Upper lobe of left lung (tissue), 6 donors: Measurements from ENCODE around the gene NKAIN2. TPM values are rescaled to one million over a fixed set of nuclear protein-coding genes. Genes with fewer than 3 reads are reported as not detected.
"Not testable (repeated sequence)": the region's sequence is repeated elsewhere in the genome, so short reads cannot be mapped to it uniquely, and the experiment has no call there.

Source experiments
- ATAC-seq, 2 donors: fragments of 200-7000 bp; cut with Tn5 transposase; one replicate each; pipeline ENCODE4 v1.9.1; 2022; ENCODE audit warnings: mild to moderate bottlenecking in 2 of 2, moderate library complexity in 2 of 2; ENCODE audit not compliant: low FRiP score in 2 of 2
- DNase-seq, 2 donors: peaks; one replicate each; pipeline ENCODE4 v3.0.0-alpha.2; 2019 to 2020
- H3K27ac ChIP-seq, 4 donors: fragments of 200-600 bp; sonication (generic); one replicate each; pipeline ENCODE4 v1.5.1; 2016 to 2019
- H3K27me3 ChIP-seq, 4 donors: fragments of 200-600 bp; sonication (generic); one replicate each; pipeline ENCODE4 v1.5.1; 2017 to 2019
- H3K36me3 ChIP-seq, 4 donors: fragments of 200-600 bp; sonication (generic); one replicate each; pipeline ENCODE4 v1.5.1; 2016 to 2019
- H3K4me1 ChIP-seq, 4 donors: fragments of 200-600 bp; sonication (generic); one replicate each; pipeline ENCODE4 v1.5.1; 2018 to 2019
- H3K4me3 ChIP-seq, 4 donors: fragments of 200-600 bp; sonication (generic); one replicate each; pipeline ENCODE4 v1.5.1; 2017 to 2019; ENCODE audit warnings: mild to moderate bottlenecking in 2 of 4, moderate library complexity in 1 of 4
- H3K9me3 ChIP-seq, 4 donors: fragments of 200-600 bp; sonication (generic); one replicate each; pipeline ENCODE4 v1.5.1; 2018 to 2019
- CTCF ChIP-seq, 6 experiments: fragments of 450-650 bp in 4 of 6; fragments of 200-600 bp in 2 of 6; sonication (generic) in 2 of 6; IDR thresholded peaks; one replicate each; pipeline ENCODE4 v1.5.1; 2016 to 2019; ENCODE audit warnings: antibody characterized with exemption in 6 of 6
- EP300 ChIP-seq, 4 donors: sonication (generic); formaldehyde crosslinking; IDR thresholded peaks; one replicate each; pipeline ENCODE4 v1.5.1; 2017; ENCODE audit warnings: antibody characterized with exemption in 4 of 4, control low read depth in 2 of 4
- POLR2A ChIP-seq, 4 donors: fragments of 450-650 bp; IDR thresholded peaks; one replicate each; pipeline ENCODE4 v1.5.1; 2016 to 2017; ENCODE audit warnings: antibody characterized with exemption in 4 of 4, mild to moderate bottlenecking in 2 of 4
- POLR2AphosphoS5 ChIP-seq, 2 donors: sonication (generic); formaldehyde crosslinking; IDR thresholded peaks; one replicate each; pipeline ENCODE4 v1.5.1; 2017; ENCODE audit warnings: antibody characterized with exemption in 2 of 2
- WGBS, 2 donors: methylation state at CpG; one replicate each; pipeline ENCODE4 v1.1.5; 2017 to 2018; 5-methylcytosine and 5-hydroxymethylcytosine counted together
- total RNA-seq, 6 donors: library from RNA; depleted of rRNA in 4 of 6; stranded (reverse); fragments of >200 nt in 4 of 6; gene quantifications; one replicate each; pipeline versions ENCODE4 v1.1.0 to v1.2.1, GENCODE V29; 2016 to 2021
- donor health status: DM: no; HTN: no; CAD: no; lungs with moderate emphysema.
- donor health status: DM: no; HTN: yes; CAD: no; lungs with severe emphysema.

NKAIN2 gene
- total RNA-seq, 6 donors from 2014 or later: 0.13 to 0.20 TPM; not detected in 4

- H3K4me1 ChIP-seq: no peaks in the 10 kb centered on the region
- no peaks in the 10 kb centered on the region for H3K27me3 ChIP-seq
- no peaks in the 10 kb centered on the region for H3K9me3 ChIP-seq
- no peak for DNase-seq
- H3K36me3 ChIP-seq: no peaks in the 10 kb centered on the region
- WGBS, 2 donors: 93 to 98% methylated on average over 4 of the region's 4 CpGs
- H3K27ac ChIP-seq: no peak overlapping the region
- H3K4me3 ChIP-seq: no peak overlapping the region
- TF ChIP-seq POLR2A (IDR thresholded peaks at IDR 0.05) (no peak), CTCF (IDR thresholded peaks at IDR 0.05) (no peak), POLR2AphosphoS5 (IDR thresholded peaks at IDR 0.05) (no peak)
- no peak for ATAC-seq
Observed at GRCh38 chr6:124393536-124393935, 589.9 kb downstream of the NKAIN2 start.

- DNase-seq (no peak), ATAC-seq (no peak)
- no peak overlapping the region for H3K27ac ChIP-seq
- TF ChIP-seq POLR2A (IDR thresholded peaks at IDR 0.05) (no peak), POLR2AphosphoS5 (IDR thresholded peaks at IDR 0.05) (no peak), EP300 (IDR thresholded peaks at IDR 0.05) (no peak), CTCF (IDR thresholded peaks at IDR 0.05) (no peak)
- no peak overlapping the region for H3K4me3 ChIP-seq
- no peaks in the 10 kb centered on the region for H3K36me3 ChIP-seq
- 84 to 86% methylated on average over 2 of the region's 2 CpGs for WGBS, 2 donors
- H3K4me1 ChIP-seq: no peaks in the 10 kb centered on the region
- H3K27me3 ChIP-seq: no peaks in the 10 kb centered on the region
- H3K9me3 ChIP-seq: no peaks in the 10 kb centered on the region
Observed at GRCh38 chr6:124396361-124396760, 592.7 kb downstream of the NKAIN2 start.

GRCh38 chr6:124400261-124400999 lies 596.8 kb downstream of the NKAIN2 start:
- TF ChIP-seq POLR2A (IDR thresholded peaks at IDR 0.05): no peak
- peak in 1 of 6 experiments; percentile 8 for TF ChIP-seq CTCF (IDR thresholded peaks at IDR 0.05)
- TF ChIP-seq POLR2AphosphoS5 (IDR thresholded peaks at IDR 0.05): no peak
- no peak for TF ChIP-seq EP300 (IDR thresholded peaks at IDR 0.05)
- H3K4me3 ChIP-seq: no peak overlapping the region
- no peaks in the 10 kb centered on the region for H3K27me3 ChIP-seq
- no peak for ATAC-seq
- H3K4me1 ChIP-seq: no peaks in the 10 kb centered on the region
- no peak overlapping the region for H3K27ac ChIP-seq
- WGBS, 2 donors: 34 to 55% methylated on average over 2 of the region's 2 CpGs
- no peak for DNase-seq
- no peaks in the 10 kb centered on the region for H3K36me3 ChIP-seq
- H3K9me3 ChIP-seq: no peaks in the 10 kb centered on the region

- H3K4me1 ChIP-seq, H3K36me3 ChIP-seq, H3K27ac ChIP-seq, H3K9me3 ChIP-seq, ATAC-seq, H3K27me3 ChIP-seq, H3K4me3 ChIP-seq, DNase-seq: not testable (repeated sequence)
- 78 to 82% methylated on average over 4 of the region's 4 CpGs for WGBS, 2 donors
Observed at GRCh38 chr6:124410425-124410824, 606.8 kb downstream of the NKAIN2 start.

- H3K27me3 ChIP-seq: not testable (repeated sequence)
- 75 to 91% methylated on average over 8 to 10 of the region's 10 CpGs for WGBS, 2 donors
Observed at GRCh38 chr6:124412657-124413056, 609.0 kb downstream of the NKAIN2 start.

More at GRCh38 chr6:124412657-124413056, 609.0 kb downstream of the NKAIN2 start:
- ATAC-seq, H3K4me1 ChIP-seq, H3K27ac ChIP-seq, H3K4me3 ChIP-seq, H3K9me3 ChIP-seq, H3K36me3 ChIP-seq: not testable (repeated sequence)
- peak in 1 of 2 donors; percentile 50 for DNase-seq
